Measurements from ENCODE around the gene ATP1A2.
"Not testable (repeated sequence)": the region's sequence is repeated elsewhere in the genome, so short reads cannot be mapped to it uniquely, and the experiment has no call there.

The ATP1A2 gene

GRCh38 chr1:160101717-160102522 is 13.6 kb upstream of the ATP1A2 start:
- no peak for DNase-seq

DNA sequence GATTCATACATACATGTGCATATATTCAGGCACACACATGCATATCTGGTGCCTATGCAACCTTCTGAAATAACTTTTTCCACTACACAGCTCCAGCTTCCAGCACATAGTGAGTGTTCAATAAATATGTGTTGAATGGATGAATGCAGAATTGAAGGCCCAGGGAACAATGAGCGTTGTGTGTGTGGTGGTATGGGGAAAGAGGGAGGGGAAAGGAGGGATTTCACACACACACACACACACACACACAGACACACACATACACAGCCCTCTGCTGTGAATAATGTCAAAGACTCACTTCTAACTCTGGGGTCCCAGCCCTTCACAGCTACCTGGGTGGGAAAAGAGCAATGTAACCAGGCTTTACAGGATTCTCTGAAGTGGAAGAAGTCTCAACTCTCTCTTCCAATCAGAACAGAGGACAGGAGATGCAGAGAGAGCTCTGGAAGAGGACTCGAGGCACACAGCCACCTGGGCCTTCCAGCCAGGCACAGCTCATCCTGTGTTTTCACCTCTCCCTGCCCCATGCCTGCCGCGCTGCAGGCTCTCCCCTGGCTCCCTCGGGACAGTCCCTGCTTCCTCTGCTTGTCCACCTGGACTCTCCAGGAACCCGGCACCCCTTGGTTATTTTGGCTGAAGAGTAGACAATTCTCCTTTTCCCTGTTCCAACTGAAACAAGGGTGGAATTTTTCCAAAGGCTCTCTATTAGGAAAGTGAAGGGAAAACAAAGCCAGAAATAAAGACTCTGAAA is 11.7 kb upstream of the ATP1A2 start:
- DNase-seq = no peak

GRCh38 chr1:160104486-160104885 is 11.1 kb upstream of the ATP1A2 start:
- DNase-seq = no peak

DNA sequence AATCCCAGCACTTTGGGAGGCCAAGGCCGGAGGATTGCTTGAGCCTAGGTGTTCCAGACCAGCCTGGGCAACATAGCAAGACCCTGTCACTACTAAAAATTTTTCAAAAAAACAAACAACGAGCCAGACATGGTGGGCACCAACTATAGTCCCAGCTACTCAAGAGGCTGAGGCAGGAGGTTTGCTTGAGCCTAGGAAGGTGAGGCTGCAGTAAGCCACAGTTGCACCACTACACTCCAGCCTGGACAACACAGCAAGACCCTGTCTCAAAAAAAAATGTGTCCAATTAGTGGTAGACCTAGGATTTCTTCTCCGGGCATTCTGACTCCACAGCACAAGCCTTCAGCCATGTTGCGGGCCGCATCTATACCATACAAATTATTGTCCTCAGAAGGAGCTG is 10.4 kb upstream of the ATP1A2 start:
- DNase-seq = no peak

DNA sequence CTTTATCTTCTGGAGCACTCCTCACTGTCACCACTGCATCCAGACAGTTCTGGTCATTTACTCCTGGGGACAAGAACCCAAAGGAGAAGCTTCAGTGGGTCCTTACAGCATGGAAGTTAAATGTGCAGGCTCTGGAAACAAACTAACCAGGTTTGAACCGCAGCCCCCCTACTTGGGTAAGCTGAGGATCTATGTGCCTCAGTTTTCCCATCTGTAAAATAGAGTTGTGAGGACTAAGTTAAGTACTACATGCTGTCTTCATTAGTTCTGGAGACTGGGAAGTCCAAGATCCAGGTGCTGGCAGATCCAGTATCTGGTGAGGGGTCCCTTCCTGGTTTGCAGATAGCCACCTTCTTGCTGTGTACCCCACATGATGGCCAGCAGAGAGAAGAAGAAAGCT is 8.0 kb upstream of the ATP1A2 start:
- no peak for DNase-seq

DNA sequence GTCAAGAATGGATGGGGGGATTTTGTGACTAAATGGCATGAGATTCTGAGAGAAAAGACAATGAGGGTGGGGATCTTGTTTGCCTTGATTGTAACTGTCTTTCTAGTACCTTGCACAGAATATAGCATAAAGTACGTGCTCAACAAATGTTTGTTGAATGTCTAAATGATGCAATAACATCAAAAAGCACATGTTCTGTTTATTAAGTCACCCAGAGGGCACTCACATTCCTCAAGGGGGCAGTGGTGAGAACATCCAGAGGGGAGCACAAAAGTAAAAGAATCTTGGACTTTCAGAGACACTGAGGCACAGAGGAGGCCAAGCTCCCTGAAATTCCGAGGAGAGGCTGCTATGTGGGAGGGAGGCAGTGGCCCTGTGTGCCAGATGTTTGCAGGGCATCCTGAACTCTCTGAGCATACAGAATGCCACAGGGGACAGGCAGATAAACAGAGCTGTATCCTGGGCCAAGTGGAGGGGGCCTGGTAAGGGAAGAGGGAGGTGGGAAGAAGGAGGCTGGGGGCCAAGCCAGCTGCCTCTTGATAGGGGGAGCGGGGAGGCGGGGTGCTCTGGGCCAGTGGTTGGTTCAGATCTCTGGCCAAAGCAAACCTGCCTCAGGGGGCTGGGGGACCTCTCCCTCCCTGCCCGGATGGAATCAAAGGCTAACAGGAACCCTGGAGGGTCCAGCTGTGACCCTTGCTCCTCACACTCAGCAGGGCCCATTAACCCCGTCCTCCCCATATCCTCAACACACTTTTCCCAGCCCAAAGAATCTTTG is 6.5 kb upstream of the ATP1A2 start:
- DNase-seq = no peak

GRCh38 chr1:160109686-160110085 is 5.9 kb upstream of the ATP1A2 start:
- DNase-seq = no peak

- DNase-seq = not testable (repeated sequence)
Observed at GRCh38 chr1:160111462-160111861, 4.1 kb upstream of the ATP1A2 start.

GRCh38 chr1:160112357-160112756 is 3.2 kb upstream of the ATP1A2 start:
- DNase-seq = no peak

DNA sequence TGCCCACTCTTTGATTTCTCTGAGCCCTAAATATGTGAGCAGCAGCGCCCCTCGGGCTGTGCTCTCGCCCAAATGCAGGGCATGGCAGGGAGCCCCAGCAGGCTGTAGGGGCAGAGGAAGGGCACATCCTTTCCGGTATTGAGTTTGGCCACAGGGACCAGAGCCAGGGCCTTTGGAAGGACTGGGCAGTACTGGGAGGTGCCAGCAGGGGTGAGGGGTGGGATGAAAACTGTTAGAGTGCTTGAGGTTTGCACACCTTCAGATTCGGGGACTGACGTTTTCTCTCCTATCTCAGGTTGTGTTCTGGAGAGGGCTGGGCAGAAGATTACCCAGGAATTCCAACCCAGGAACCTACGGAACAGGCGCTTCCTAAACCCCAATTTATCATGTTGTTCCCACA is 2.2 kb upstream of the ATP1A2 start:
- no peak for DNase-seq

- DNase-seq = no peak
Observed at GRCh38 chr1:160114085-160114484, 1.5 kb upstream of the ATP1A2 start.

- no peak for DNase-seq
Observed at GRCh38 chr1:160116283-160117147, 956 bp downstream of the ATP1A2 start.

DNA sequence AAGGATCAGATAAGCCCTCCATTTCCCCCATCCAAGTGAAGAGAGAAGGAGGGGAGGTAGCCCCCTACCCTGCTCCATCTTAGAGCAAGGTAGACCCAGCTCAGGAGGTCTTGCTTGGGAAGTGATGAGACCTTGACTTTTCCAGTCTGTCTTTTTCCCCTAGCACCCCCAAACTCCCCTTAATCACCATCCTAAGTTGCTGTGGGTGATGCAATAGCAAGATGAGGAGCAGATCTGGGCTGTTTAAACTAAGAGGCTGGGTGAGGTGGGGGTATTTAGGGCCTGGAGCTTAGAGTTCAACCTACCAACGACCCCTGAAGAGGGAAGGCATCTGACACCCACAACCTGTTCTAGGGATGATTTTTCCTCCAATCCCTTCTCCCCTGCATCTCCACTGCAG is 1.7 kb downstream of the ATP1A2 start:
- DNase-seq = no peak

DNA sequence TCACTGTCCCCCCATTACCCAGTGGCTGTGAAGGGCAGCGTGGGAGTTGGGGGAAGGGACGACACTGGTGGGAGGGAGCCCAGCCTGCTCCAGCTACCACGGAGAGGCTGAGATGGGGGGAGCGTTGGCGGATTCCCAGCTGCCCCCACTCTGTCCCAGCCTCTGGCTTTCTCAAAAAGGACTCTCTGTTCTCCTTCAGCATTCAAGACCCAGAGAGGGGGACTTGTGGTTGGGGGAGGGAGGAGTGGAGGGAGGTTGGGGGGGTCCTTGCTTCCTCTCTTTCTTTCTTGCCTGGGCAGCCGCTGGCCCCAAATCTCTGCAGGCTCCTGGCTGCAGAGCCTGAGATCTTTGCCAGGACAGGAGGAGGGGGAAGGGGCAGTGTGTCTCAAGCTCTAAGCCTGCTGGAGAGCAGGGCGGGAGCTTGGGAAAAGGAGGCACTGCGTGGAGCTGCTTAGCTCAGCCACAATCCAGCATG is 2.2 kb downstream of the ATP1A2 start:
- no peak for DNase-seq

DNA sequence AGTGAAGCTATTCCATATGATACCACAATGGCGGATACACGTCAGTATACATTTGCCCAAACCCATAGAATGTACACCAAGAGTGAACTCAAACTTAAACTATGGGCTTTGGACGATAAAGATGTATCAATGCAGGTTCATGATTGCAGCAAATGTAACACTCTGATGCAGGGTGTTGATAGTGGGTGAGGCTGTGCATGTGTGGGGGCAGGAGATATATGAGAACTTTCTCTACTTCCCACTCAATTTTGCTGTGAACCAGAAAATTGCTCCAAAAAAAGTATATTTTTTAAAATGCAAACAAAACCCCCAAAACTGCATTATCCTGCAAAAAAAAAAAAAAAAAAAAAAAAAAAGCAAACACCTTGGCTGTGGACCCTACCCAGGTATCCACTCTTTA is 3.4 kb downstream of the ATP1A2 start:
- no peak for DNase-seq

GRCh38 chr1:160120797-160121196 is 5.2 kb downstream of the ATP1A2 start:
- no peak for DNase-seq

DNA sequence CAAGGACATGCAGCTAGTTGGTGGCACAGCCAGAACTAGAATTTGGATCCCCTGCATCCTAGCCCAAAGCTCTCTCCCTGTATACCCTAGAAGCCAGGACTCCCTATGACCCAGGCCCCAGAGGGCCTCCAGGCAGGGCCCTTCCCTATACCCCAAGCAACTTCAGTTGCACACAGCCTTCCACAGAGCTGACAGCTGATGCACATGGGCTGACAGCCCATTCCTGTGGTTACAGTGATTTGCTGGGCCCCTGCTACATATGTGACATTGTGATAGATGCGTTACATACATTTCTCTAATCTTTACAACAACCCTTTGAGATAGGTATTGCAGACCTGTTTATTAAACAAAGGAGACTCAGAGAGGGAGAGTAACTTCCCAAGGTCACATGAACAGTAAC is 5.8 kb downstream of the ATP1A2 start:
- DNase-seq = no peak

GRCh38 chr1:160122978-160123495 is 7.5 kb downstream of the ATP1A2 start:
- no peak for DNase-seq

GRCh38 chr1:160123726-160124125 is 8.2 kb downstream of the ATP1A2 start:
- DNase-seq = no peak

DNA sequence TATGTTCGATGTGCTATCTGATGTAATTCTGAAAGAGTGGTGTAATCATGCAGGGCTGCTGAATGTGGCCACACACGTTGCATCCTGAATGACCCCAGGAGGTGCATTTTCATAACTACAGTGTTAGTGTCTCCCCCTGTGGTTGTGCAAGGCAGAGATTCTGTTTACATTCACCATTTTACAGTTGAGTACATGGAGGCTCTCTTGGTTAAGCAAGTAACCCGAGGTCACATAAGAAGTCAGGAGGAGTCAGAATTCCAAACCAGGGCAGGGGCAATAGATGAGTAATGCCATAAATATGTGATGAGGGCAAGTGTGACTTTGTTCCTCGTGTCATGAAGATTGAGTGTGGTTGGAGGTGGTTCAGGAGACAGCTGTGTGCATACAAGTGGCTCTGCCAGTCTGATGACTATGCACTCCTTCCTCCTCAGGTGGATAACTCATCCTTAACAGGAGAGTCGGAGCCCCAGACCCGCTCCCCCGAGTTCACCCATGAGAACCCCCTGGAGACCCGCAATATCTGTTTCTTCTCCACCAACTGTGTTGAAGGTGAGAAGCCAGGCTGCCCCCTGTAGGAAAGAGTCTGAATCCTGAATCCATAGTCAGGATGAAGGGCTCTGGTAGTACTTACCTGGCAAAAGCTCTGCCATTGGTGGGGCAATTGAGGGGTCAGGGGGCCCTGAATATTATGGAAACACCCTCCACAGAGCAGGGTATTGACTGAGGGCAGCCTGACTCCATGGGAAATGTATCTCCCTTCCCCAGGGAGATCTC is 9.3 kb downstream of the ATP1A2 start:
- no peak for DNase-seq

DNA sequence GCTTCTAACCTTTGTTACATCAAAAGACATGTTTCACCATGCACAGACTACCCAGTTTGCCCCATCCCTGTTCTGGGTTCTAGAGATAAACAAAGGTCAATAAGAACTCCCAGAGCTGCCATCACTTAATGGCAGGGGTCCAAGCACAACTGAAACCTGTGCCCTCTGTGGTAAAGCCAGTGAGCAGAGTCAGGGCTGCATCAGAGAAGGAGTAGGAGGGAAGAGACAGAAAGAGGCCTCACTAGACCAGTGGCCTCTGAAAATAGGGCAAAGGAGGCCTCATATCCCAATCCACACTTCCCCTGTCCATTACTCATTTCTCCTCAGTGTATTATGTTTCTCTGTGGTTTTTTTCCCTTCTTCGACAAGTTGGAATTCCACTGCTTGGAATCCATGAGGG is 10.2 kb downstream of the ATP1A2 start:
- DNase-seq = no peak
